Psoas muscle (tissue), 8 donors: Measurements from ENCODE around the gene ZNF486. TPM values are rescaled to one million over a fixed set of nuclear protein-coding genes. Genes with fewer than 3 reads are reported as not detected.
"Not testable (repeated sequence)": the region's sequence is repeated elsewhere in the genome, so short reads cannot be mapped to it uniquely, and the experiment has no call there.

ENCODE experiments used
- ATAC-seq, 4 donors: fragments of 200-7000 bp; cut with Tn5 transposase; one replicate each; pipeline ENCODE4 v1.9.1; 2020; ENCODE audit warnings: moderate library complexity in 3 of 4, mild to moderate bottlenecking in 2 of 4
- DNase-seq, 2 donors: peaks; one replicate each; pipeline ENCODE4 v3.0.0-alpha.2; 2020
- H3K27ac ChIP-seq: fragments of 200-600 bp; one replicate; pipeline ENCODE4 v1.8.0; 2022
- H3K27me3 ChIP-seq, 3 donors: fragments of 200-600 bp in 1 of 3; one replicate each; pipeline versions ENCODE4 v1.6.1 to v1.8.0; 2013 to 2022; ENCODE audit warnings: low read length in 2 of 3, mild to moderate bottlenecking in 2 of 3, moderate library complexity in 1 of 3; ENCODE audit not compliant: insufficient read depth in 3 of 3
- H3K36me3 ChIP-seq, 2 donors: fragments of 200-600 bp in 1 of 2; one replicate each; pipeline versions ENCODE4 v1.6.1 to v1.8.0; 2013 to 2022; ENCODE audit warnings: low read depth in 1 of 2, mild to moderate bottlenecking in 1 of 2, moderate library complexity in 1 of 2; ENCODE audit not compliant: insufficient read depth in 1 of 2
- H3K4me1 ChIP-seq: fragments of 200-600 bp; one replicate; pipeline ENCODE4 v1.8.0; 2022
- H3K4me3 ChIP-seq: fragments of 200-600 bp; one replicate; pipeline ENCODE4 v1.8.0; 2022; ENCODE audit warnings: mild to moderate bottlenecking
- H3K9me3 ChIP-seq: fragments of 200-600 bp; one replicate; pipeline ENCODE4 v1.8.0; 2022
- CTCF ChIP-seq: fragments of 200-600 bp; IDR thresholded peaks from one replicate; pipeline ENCODE4 v1.8.0; 2022; ENCODE audit warnings: antibody characterized with exemption
- WGBS, 3 donors: extraction: QIAGEN DNeasy Blood & Tissue Kit; methylation state at CpG; one replicate each; pipeline versions ENCODE4 v1.1.6 to v1.1.7; 2013; 5-methylcytosine and 5-hydroxymethylcytosine counted together
- intact Hi-C, 2 donors: fragments of 100-400 bp; cut with DNase I; formaldehyde crosslinking; loops; one replicate each; pipeline versions ENCODE4 v1.11.0 to v1.14.2; 2022
- polyA plus RNA-seq, 3 donors: library from polyadenylated mRNA; stranded (reverse); fragments of 200-250 nt; gene quantifications; one replicate each; pipeline ENCODE4 v1.2.3, GENCODE V29; 2013
- total RNA-seq, 4 donors: library from RNA; stranded (reverse); fragmentation: NEBNext Ultra II Directional in 2 of 4; extraction: Animal tissue kit (Norgen Biotek cat#: 25700) in 2 of 4; gene quantifications; one replicate each; pipeline versions ENCODE4 v1.2.1 to v1.2.4, GENCODE V29; 2021 to 2023
- donor health status: healthy with polysubstance abuse.
- donor health status: DM: no; HTN: no; CAD: no; lungs with moderate emphysema.
- donor health status: Bipolar disorder and iron deficiency.
- donor health status: healthy.
- donor health status: DM: yes; HTN: yes; CAD: no.
- donor health status: DM: no; HTN: no; CAD: no.
- donor health status: DM: no; HTN: no; CAD: no.
- donor health status: DM: yes; HTN: yes; CAD: no.

ZNF486 gene
- total and polyA plus RNA-seq, 7 donors = 0.17 to 1.2 (median 0.57) TPM

- no peak for TF ChIP-seq CTCF
- Histone ChIP-seq H3K27me3 (no peaks in the 10 kb centered on the region), H3K36me3 (no peaks in the 10 kb centered on the region), H3K4me1 (no peaks in the 10 kb centered on the region), H3K27ac (peak overlapping the region; percentile 38), H3K9me3 (no peaks in the 10 kb centered on the region), H3K4me3 (peak overlapping the region; percentile 64)
- 7 to 8% (median 7%) methylated on average over 22 of the region's 22 CpGs for WGBS, 3 donors
- no peak for ATAC-seq
- intact Hi-C loops = no loop called here
- DNase-seq = no peak
These were observed 673 bp downstream of the ZNF486 start for GRCh38 chr19:20167651-20168122.

GRCh38 chr19:20171285-20171684, 4.3 kb downstream of the ZNF486 start:
- no peak for DNase-seq
- 80 to 82% (median 81%) methylated on average over 3 of the region's 3 CpGs for WGBS, 3 donors
- TF ChIP-seq CTCF = no peak
- no peaks in the 10 kb centered on the region for H3K27me3 ChIP-seq
- H3K9me3 ChIP-seq = no peaks in the 10 kb centered on the region
- no peaks in the 10 kb centered on the region for H3K36me3 ChIP-seq
- no peak for ATAC-seq
- no peak overlapping the region for H3K4me3 ChIP-seq
- intact Hi-C loops = no loop called here
- no peak overlapping the region for H3K27ac ChIP-seq
- no peaks in the 10 kb centered on the region for H3K4me1 ChIP-seq

- H3K4me1 ChIP-seq, H3K9me3 ChIP-seq, H3K27ac ChIP-seq, ATAC-seq, intact Hi-C loops, DNase-seq, H3K36me3 ChIP-seq, H3K4me3 ChIP-seq, H3K27me3 ChIP-seq: not testable (repeated sequence)
- 96 to 98% (median 97%) methylated on average over 21 to 28 of the region's 28 CpGs for WGBS, 3 donors
These were observed 8.8 kb downstream of the ZNF486 start for GRCh38 chr19:20175848-20176247.

- intact Hi-C loops = not testable (repeated sequence)
These were observed 12.9 kb downstream of the ZNF486 start for GRCh38 chr19:20179956-20180355.

GRCh38 chr19:20182222-20182785, 15.3 kb downstream of the ZNF486 start:
- H3K4me3 ChIP-seq = no peak overlapping the region
- no peak for ATAC-seq
- no peak for TF ChIP-seq CTCF
- no peak for DNase-seq
- no peaks in the 10 kb centered on the region for H3K9me3 ChIP-seq
- H3K27me3 ChIP-seq = no peaks in the 10 kb centered on the region
- no peaks in the 10 kb centered on the region for H3K4me1 ChIP-seq
- H3K36me3 ChIP-seq = no peaks in the 10 kb centered on the region
- intact Hi-C loops = no loop called here
- no peak overlapping the region for H3K27ac ChIP-seq

More at GRCh38 chr19:20179956-20180355, 12.9 kb downstream of the ZNF486 start:
- DNase-seq, ATAC-seq, H3K27ac ChIP-seq, H3K36me3 ChIP-seq, H3K9me3 ChIP-seq, H3K27me3 ChIP-seq, H3K4me3 ChIP-seq, H3K4me1 ChIP-seq: not testable (repeated sequence)

GRCh38 chr19:20186174-20186573, 19.2 kb downstream of the ZNF486 start:
- H3K4me3 ChIP-seq = no peak overlapping the region
- no peaks in the 10 kb centered on the region for H3K36me3 ChIP-seq
- no peak overlapping the region for H3K27ac ChIP-seq
- no peak for TF ChIP-seq CTCF
- no peaks in the 10 kb centered on the region for H3K9me3 ChIP-seq
- no peaks in the 10 kb centered on the region for H3K27me3 ChIP-seq
- ATAC-seq (no peak), DNase-seq (no peak)
- 32 to 62% (median 42%) methylated on average over 4 of the region's 4 CpGs for WGBS, 3 donors
- intact Hi-C loops = no loop called here
- H3K4me1 ChIP-seq = no peaks in the 10 kb centered on the region
